IPS-15b (cell line): ENCODE measurements around the gene NOD1.
"Not testable (repeated sequence)": the region's sequence is repeated elsewhere in the genome, so short reads cannot be mapped to it uniquely, and the experiment has no call there.

Experiments
- H3K27me3 ChIP-seq: one replicate; pipeline ENCODE4 v1.6.1; 2013; ENCODE audit warnings: low read length; ENCODE audit not compliant: control insufficient read depth, insufficient read depth
- H3K36me3 ChIP-seq: one replicate; pipeline ENCODE4 v1.6.1; 2013; ENCODE audit warnings: low read length; ENCODE audit not compliant: control insufficient read depth, insufficient read depth
- H3K4me1 ChIP-seq: one replicate; pipeline ENCODE4 v1.6.1; 2013; ENCODE audit warnings: mild to moderate bottlenecking, low read length; ENCODE audit not compliant: control insufficient read depth, insufficient read depth
- H3K4me3 ChIP-seq: one replicate; pipeline ENCODE4 v1.5.1; 2013; ENCODE audit warnings: low read depth, low read length
- H3K9ac ChIP-seq: one replicate; pipeline ENCODE4 v1.6.1; 2013; ENCODE audit warnings: low read depth, mild to moderate bottlenecking, low read length
- H3K9me3 ChIP-seq: one replicate; pipeline ENCODE4 v1.6.1; 2013; ENCODE audit warnings: mild to moderate bottlenecking, low read length; ENCODE audit not compliant: control insufficient read depth, insufficient read depth

Gene NOD1

GRCh38 chr7:30502470-30503251 is 24.1 kb upstream of the NOD1 start:
- Histone ChIP-seq H3K9ac (no peak overlapping the region), H3K27me3 (no peaks in the 10 kb centered on the region), H3K36me3 (peaks cover 3% of the 10 kb centered on the region), H3K4me3 (no peak overlapping the region), H3K4me1 (peaks cover 5% of the 10 kb centered on the region), H3K9me3 (no peaks in the 10 kb centered on the region)

GRCh38 chr7:30501264-30501663 is 22.7 kb upstream of the NOD1 start:
- no peak overlapping the region for H3K9ac ChIP-seq
- peaks cover 5% of the 10 kb centered on the region for H3K4me1 ChIP-seq
- no peaks in the 10 kb centered on the region for H3K27me3 ChIP-seq
- H3K4me3 ChIP-seq = no peak overlapping the region
- H3K36me3 ChIP-seq = peaks cover 6% of the 10 kb centered on the region
- H3K9me3 ChIP-seq = no peaks in the 10 kb centered on the region

GRCh38 chr7:30493228-30493627 is 14.6 kb upstream of the NOD1 start:
- Histone ChIP-seq H3K4me1 (no peaks in the 10 kb centered on the region), H3K4me3 (no peak overlapping the region), H3K27me3 (no peaks in the 10 kb centered on the region), H3K9me3 (no peaks in the 10 kb centered on the region), H3K36me3 (peaks cover 5% of the 10 kb centered on the region), H3K9ac (no peak overlapping the region)

GRCh38 chr7:30491417-30491816 is 12.8 kb upstream of the NOD1 start:
- Histone ChIP-seq H3K9me3 (no peaks in the 10 kb centered on the region), H3K27me3 (no peaks in the 10 kb centered on the region), H3K9ac (no peak overlapping the region), H3K4me1 (no peaks in the 10 kb centered on the region), H3K36me3 (peaks cover 3% of the 10 kb centered on the region), H3K4me3 (no peak overlapping the region)

GRCh38 chr7:30487371-30487770 is 8.8 kb upstream of the NOD1 start:
- Histone ChIP-seq H3K4me1 (no peaks in the 10 kb centered on the region), H3K9me3 (no peaks in the 10 kb centered on the region), H3K4me3 (no peak overlapping the region), H3K9ac (no peak overlapping the region), H3K27me3 (no peaks in the 10 kb centered on the region), H3K36me3 (no peaks in the 10 kb centered on the region)

GRCh38 chr7:30485667-30486066 is 7.1 kb upstream of the NOD1 start:
- no peaks in the 10 kb centered on the region for H3K36me3 ChIP-seq
- H3K9me3 ChIP-seq = no peaks in the 10 kb centered on the region
- no peaks in the 10 kb centered on the region for H3K4me1 ChIP-seq
- H3K27me3 ChIP-seq = no peaks in the 10 kb centered on the region
- H3K4me3 ChIP-seq = no peak overlapping the region
- no peak overlapping the region for H3K9ac ChIP-seq

GRCh38 chr7:30481416-30481815 is 2.8 kb upstream of the NOD1 start:
- H3K9ac ChIP-seq, H3K27me3 ChIP-seq, H3K4me1 ChIP-seq: not testable (repeated sequence)

GRCh38 chr7:30479202-30480120 is 877 bp upstream of the NOD1 start:
- no peaks in the 10 kb centered on the region for H3K36me3 ChIP-seq
- H3K4me1 ChIP-seq = no peaks in the 10 kb centered on the region
- peaks cover 7% of the 10 kb centered on the region for H3K27me3 ChIP-seq
- peak overlapping the region; percentile 83 for H3K4me3 ChIP-seq
- no peak overlapping the region for H3K9ac ChIP-seq
- H3K9me3 ChIP-seq = no peaks in the 10 kb centered on the region

More at GRCh38 chr7:30481416-30481815, 2.8 kb upstream of the NOD1 start:
- H3K36me3 ChIP-seq, H3K4me3 ChIP-seq, H3K9me3 ChIP-seq: not testable (repeated sequence)

- no peak overlapping the region for H3K9ac ChIP-seq
- no peaks in the 10 kb centered on the region for H3K4me1 ChIP-seq
- no peaks in the 10 kb centered on the region for H3K36me3 ChIP-seq
- no peak overlapping the region for H3K4me3 ChIP-seq
- no peaks in the 10 kb centered on the region for H3K9me3 ChIP-seq
- H3K27me3 ChIP-seq = peaks cover 7% of the 10 kb centered on the region
These were observed 2.0 kb downstream of the NOD1 start for GRCh38 chr7:30476459-30477145.

- Histone ChIP-seq H3K36me3 (no peaks in the 10 kb centered on the region), H3K4me1 (no peaks in the 10 kb centered on the region), H3K9ac (no peak overlapping the region)
These were observed 3.0 kb downstream of the NOD1 start for GRCh38 chr7:30475580-30475979.

GRCh38 chr7:30474893-30475292 is 3.7 kb downstream of the NOD1 start:
- H3K9ac ChIP-seq = no peak overlapping the region
- peaks cover 5% of the 10 kb centered on the region for H3K27me3 ChIP-seq
- H3K4me1 ChIP-seq = no peaks in the 10 kb centered on the region
- H3K4me3 ChIP-seq = no peak overlapping the region
- no peaks in the 10 kb centered on the region for H3K36me3 ChIP-seq
- no peaks in the 10 kb centered on the region for H3K9me3 ChIP-seq

More at GRCh38 chr7:30475580-30475979, 3.0 kb downstream of the NOD1 start:
- no peak overlapping the region for H3K4me3 ChIP-seq
- H3K9me3 ChIP-seq = no peaks in the 10 kb centered on the region
- peaks cover 7% of the 10 kb centered on the region for H3K27me3 ChIP-seq
